Activated naive CD4-positive, alpha-beta T cell treated with anti-CD3 and anti-CD28 coated beads for 36 hours (primary cell): ENCODE data around the gene WDSUB1. TPM values are rescaled to one million over a fixed set of nuclear protein-coding genes. Genes with fewer than 3 reads are reported as not detected.
A peak's percentile ranks its signal among the peaks of the same experiment; 100 is the strongest.

Experiments used
- CTCF ChIA-PET: fragments of 350-600 bp; sonication (Branson Sonifier 250); formaldehyde crosslinking; loops from one replicate; lab custom pipeline; 2021; ENCODE audit warnings: antibody characterized with exemption; lab: Charles Lee
- DNase-seq: peaks from one replicate; pipeline ENCODE4 v3.0.0-alpha.2; 2020
- H3K27ac Mint-ChIP-seq: one replicate; pipeline ENCODE4 v1.8.0; 2021; ENCODE audit warnings: mild to moderate bottlenecking, mixed read lengths
- H3K27me3 Mint-ChIP-seq: one replicate; pipeline ENCODE4 v1.8.0; 2021; ENCODE audit warnings: low read depth, mixed read lengths
- H3K36me3 Mint-ChIP-seq: one replicate; pipeline ENCODE4 v1.8.0; 2021; ENCODE audit warnings: low read depth, mixed read lengths
- H3K4me1 Mint-ChIP-seq: one replicate; pipeline ENCODE4 v1.8.0; 2021; ENCODE audit warnings: low read depth, mixed read lengths
- H3K4me3 Mint-ChIP-seq: one replicate; pipeline ENCODE4 v1.8.0; 2021; ENCODE audit warnings: mild to moderate bottlenecking, moderate library complexity, mixed read lengths
- H3K9me3 Mint-ChIP-seq: one replicate; pipeline ENCODE4 v1.8.0; 2021; ENCODE audit warnings: mixed read lengths
- intact Hi-C: fragments of 100-400 bp; cut with micrococcal nuclease; formaldehyde crosslinking; loops from one replicate; pipeline ENCODE4 v1.15.1; 2023
- total RNA-seq, 2 experiments: library from RNA; stranded (reverse); gene quantifications; one replicate each; pipeline ENCODE4 v1.2.3, GENCODE V29; 2021

Gene WDSUB1
- total RNA-seq, 2 experiments from 2014 or later = 5.6 to 6.6 TPM

GRCh38 chr2:159286709-159287441 lies 372 bp upstream of the WDSUB1 start:
- H3K4me1 Mint-ChIP-seq = peaks cover 26% of the 10 kb centered on the region
- H3K4me3 Mint-ChIP-seq = peak overlapping the region; percentile 87
- H3K36me3 Mint-ChIP-seq = no peaks in the 10 kb centered on the region
- no peaks in the 10 kb centered on the region for H3K9me3 Mint-ChIP-seq
- CTCF ChIA-PET = no interaction called here
- peak overlapping the region; percentile 75 for H3K27ac Mint-ChIP-seq
- no peaks in the 10 kb centered on the region for H3K27me3 Mint-ChIP-seq
- intact Hi-C loops = loop anchor here (1.0 to 5.0 kb wide), 11 partner anchors 135 to 1660 kb away; partner anchors contain the start of genes ACVR1C, BAZ2B, CCDC148 and LY75
- peak; percentile 97 for DNase-seq

DNA sequence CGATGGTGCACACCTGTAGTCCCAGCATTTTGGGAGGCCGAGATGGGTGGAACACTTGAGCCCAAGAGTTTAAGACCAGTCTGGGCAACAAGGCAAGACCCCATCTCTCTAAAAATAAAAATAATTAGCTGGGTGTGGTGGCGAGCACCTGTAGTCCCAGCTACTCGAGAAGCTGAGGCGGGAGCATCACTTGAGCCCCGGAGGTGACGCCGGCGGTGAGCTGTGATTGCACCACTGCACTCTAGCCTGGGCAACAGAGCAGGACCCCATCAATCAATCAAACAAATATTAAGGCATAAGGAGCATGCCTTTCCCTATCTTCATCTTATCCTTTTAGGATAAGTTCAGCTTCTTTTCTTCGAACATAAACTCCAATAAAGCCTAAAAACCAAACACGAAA lies 1.1 kb downstream of the WDSUB1 start:
- CTCF ChIA-PET = interaction anchor here (0.9 to 1.4 kb wide), 2 partner anchors 8 to 383 kb away, joined by 3 read pairs; no protein-coding TSS in a partner anchor
- peak overlapping the region; percentile 73 for H3K4me3 Mint-ChIP-seq
- no peaks in the 10 kb centered on the region for H3K27me3 Mint-ChIP-seq
- H3K27ac Mint-ChIP-seq = no peak overlapping the region
- intact Hi-C loops = loop anchor here (5.0 kb wide), 5 partner anchors 133 to 1658 kb away; partner anchors contain the start of genes ACVR1C, CCDC148 and PKP4
- H3K4me1 Mint-ChIP-seq = peaks cover 18% of the 10 kb centered on the region
- no peaks in the 10 kb centered on the region for H3K9me3 Mint-ChIP-seq
- H3K36me3 Mint-ChIP-seq = peaks cover 4% of the 10 kb centered on the region
- DNase-seq = no peak

- intact Hi-C loops = no loop called here
- DNase-seq = no peak
- H3K27ac Mint-ChIP-seq = no peak overlapping the region
- CTCF ChIA-PET = interaction anchor here (0.6 to 1.2 kb wide), 2 partner anchors 27 to 1121 kb away, joined by 3 to 5 read pairs; no protein-coding TSS in a partner anchor
- peaks cover 8% of the 10 kb centered on the region for H3K36me3 Mint-ChIP-seq
- H3K4me3 Mint-ChIP-seq = no peak overlapping the region
- H3K4me1 Mint-ChIP-seq = peaks cover 14% of the 10 kb centered on the region
- H3K9me3 Mint-ChIP-seq = no peaks in the 10 kb centered on the region
- H3K27me3 Mint-ChIP-seq = no peaks in the 10 kb centered on the region
Observed at GRCh38 chr2:159283529-159283928, 3.0 kb downstream of the WDSUB1 start.

DNA sequence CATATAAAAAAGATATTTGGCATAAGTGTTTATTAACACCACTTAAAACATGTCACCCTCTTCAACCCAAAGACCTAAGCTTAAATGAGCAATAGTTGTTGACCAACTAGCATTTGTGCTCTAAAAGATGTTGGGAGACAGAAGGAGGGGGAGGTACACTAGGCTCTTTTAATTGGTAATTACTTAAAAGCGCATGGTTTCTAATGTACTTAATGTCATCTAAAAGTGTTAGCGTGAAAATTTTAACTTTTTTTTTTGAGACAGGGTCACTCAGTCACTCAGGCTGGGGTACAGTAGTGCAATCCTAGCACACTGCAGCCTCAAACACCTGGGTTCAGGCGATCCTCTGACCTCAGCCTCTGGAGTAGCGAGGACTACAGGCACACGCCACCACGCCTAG lies 5.5 kb downstream of the WDSUB1 start:
- intact Hi-C loops = no loop called here
- Mint-ChIP-seq H3K4me1 (peaks cover 10% of the 10 kb centered on the region), H3K4me3 (no peak overlapping the region), H3K27ac (no peak overlapping the region), H3K9me3 (no peaks in the 10 kb centered on the region), H3K36me3 (peaks cover 8% of the 10 kb centered on the region), H3K27me3 (no peaks in the 10 kb centered on the region)
- CTCF ChIA-PET = no interaction called here
- DNase-seq = no peak

DNA sequence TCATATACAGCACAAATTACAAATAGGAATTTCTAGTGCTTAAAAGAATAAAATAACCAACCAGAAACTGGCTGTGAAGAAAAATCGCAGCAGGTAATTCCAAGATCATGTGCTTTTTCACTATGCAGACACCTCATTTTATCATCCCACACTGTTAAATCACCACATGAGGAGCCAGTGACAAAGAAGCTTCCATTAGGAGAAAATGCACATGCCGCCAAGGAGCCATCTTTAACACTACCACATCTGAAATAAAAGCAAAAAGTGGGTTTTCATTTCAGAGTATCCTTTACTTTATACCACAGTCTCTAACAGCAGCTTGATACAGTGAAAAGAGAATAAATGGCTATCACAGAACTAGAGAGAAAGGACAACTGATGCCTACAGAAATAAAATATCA lies 6.8 kb downstream of the WDSUB1 start:
- no peaks in the 10 kb centered on the region for H3K9me3 Mint-ChIP-seq
- CTCF ChIA-PET = no interaction called here
- DNase-seq = no peak
- peaks cover 4% of the 10 kb centered on the region for H3K4me1 Mint-ChIP-seq
- H3K27me3 Mint-ChIP-seq = no peaks in the 10 kb centered on the region
- no peak overlapping the region for H3K4me3 Mint-ChIP-seq
- no peak overlapping the region for H3K27ac Mint-ChIP-seq
- intact Hi-C loops = no loop called here
- H3K36me3 Mint-ChIP-seq = peaks cover 11% of the 10 kb centered on the region

GRCh38 chr2:159275111-159275510 lies 11.4 kb downstream of the WDSUB1 start:
- Mint-ChIP-seq H3K9me3 (no peaks in the 10 kb centered on the region), H3K4me1 (peaks cover 2% of the 10 kb centered on the region), H3K27ac (no peak overlapping the region), H3K27me3 (no peaks in the 10 kb centered on the region), H3K4me3 (no peak overlapping the region), H3K36me3 (peaks cover 27% of the 10 kb centered on the region)
- DNase-seq = no peak
- intact Hi-C loops = no loop called here
- CTCF ChIA-PET = interaction anchor here (0.6 kb wide), 1 partner anchor 534 kb away, joined by 3 read pairs; no protein-coding TSS in a partner anchor

- Mint-ChIP-seq H3K36me3 (peaks cover 29% of the 10 kb centered on the region), H3K27me3 (no peaks in the 10 kb centered on the region), H3K9me3 (no peaks in the 10 kb centered on the region), H3K27ac (no peak overlapping the region), H3K4me1 (peaks cover 2% of the 10 kb centered on the region), H3K4me3 (no peak overlapping the region)
- intact Hi-C loops = no loop called here
- CTCF ChIA-PET = no interaction called here
- DNase-seq = no peak
Observed at GRCh38 chr2:159272156-159272555, 14.3 kb downstream of the WDSUB1 start.

- H3K36me3 Mint-ChIP-seq = peaks cover 31% of the 10 kb centered on the region
- H3K4me1 Mint-ChIP-seq = peaks cover 2% of the 10 kb centered on the region
- no peak overlapping the region for H3K4me3 Mint-ChIP-seq
- H3K27ac Mint-ChIP-seq = no peak overlapping the region
- CTCF ChIA-PET = interaction anchor here (0.6 kb wide), 1 partner anchor 367 kb away, joined by 6 read pairs; no protein-coding TSS in a partner anchor
- intact Hi-C loops = no loop called here
- no peaks in the 10 kb centered on the region for H3K27me3 Mint-ChIP-seq
- DNase-seq = no peak
- H3K9me3 Mint-ChIP-seq = no peaks in the 10 kb centered on the region
Observed at GRCh38 chr2:159270744-159271379, 15.6 kb downstream of the WDSUB1 start.

GRCh38 chr2:159267921-159268320 lies 18.6 kb downstream of the WDSUB1 start:
- no peak overlapping the region for H3K4me3 Mint-ChIP-seq
- no peaks in the 10 kb centered on the region for H3K27me3 Mint-ChIP-seq
- CTCF ChIA-PET = no interaction called here
- no peaks in the 10 kb centered on the region for H3K9me3 Mint-ChIP-seq
- DNase-seq = no peak
- intact Hi-C loops = no loop called here
- H3K4me1 Mint-ChIP-seq = no peaks in the 10 kb centered on the region
- H3K27ac Mint-ChIP-seq = no peak overlapping the region
- H3K36me3 Mint-ChIP-seq = peaks cover 34% of the 10 kb centered on the region

DNA sequence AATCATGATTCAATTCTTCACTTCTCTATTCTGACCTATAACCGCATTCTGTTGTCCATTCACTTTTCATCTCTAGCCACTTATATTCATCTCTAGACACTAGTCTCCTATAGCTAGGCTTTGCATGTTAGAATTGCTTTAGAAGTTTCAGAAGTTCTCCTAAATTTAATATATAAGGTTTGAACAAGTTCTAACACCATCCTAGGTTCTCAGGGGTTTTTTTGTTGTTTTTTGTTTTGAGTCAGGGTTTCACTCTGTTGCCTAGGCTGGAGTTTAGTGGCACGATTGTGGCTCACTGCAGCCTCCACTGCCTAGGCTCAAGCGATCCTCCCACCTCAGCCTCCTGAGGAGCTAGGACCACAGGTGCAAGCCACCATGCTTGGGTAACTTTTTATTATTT lies 19.9 kb downstream of the WDSUB1 start:
- DNase-seq = no peak
- Mint-ChIP-seq H3K4me1 (no peaks in the 10 kb centered on the region), H3K27ac (no peak overlapping the region), H3K36me3 (peaks cover 30% of the 10 kb centered on the region), H3K27me3 (no peaks in the 10 kb centered on the region), H3K9me3 (no peaks in the 10 kb centered on the region), H3K4me3 (no peak overlapping the region)
- intact Hi-C loops = no loop called here
- CTCF ChIA-PET = no interaction called here

- Mint-ChIP-seq H3K36me3 (peaks cover 20% of the 10 kb centered on the region), H3K27ac (no peak overlapping the region), H3K4me3 (no peak overlapping the region), H3K27me3 (no peaks in the 10 kb centered on the region), H3K4me1 (no peaks in the 10 kb centered on the region), H3K9me3 (no peaks in the 10 kb centered on the region)
- intact Hi-C loops = no loop called here
- no peak for DNase-seq
- CTCF ChIA-PET = interaction anchor here (0.7 kb wide), 1 partner anchor 112 kb away, joined by 4 read pairs; no protein-coding TSS in a partner anchor
Observed at GRCh38 chr2:159265171-159265576, 21.3 kb downstream of the WDSUB1 start.

- H3K27ac Mint-ChIP-seq = no peak overlapping the region
- intact Hi-C loops = no loop called here
- H3K4me1 Mint-ChIP-seq = no peaks in the 10 kb centered on the region
- H3K9me3 Mint-ChIP-seq = no peaks in the 10 kb centered on the region
- CTCF ChIA-PET = interaction anchor here (0.6 kb wide), 2 partner anchors 76 to 342 kb away, joined by 3 read pairs; no protein-coding TSS in a partner anchor
- DNase-seq = no peak
- peaks cover 18% of the 10 kb centered on the region for H3K36me3 Mint-ChIP-seq
- H3K4me3 Mint-ChIP-seq = no peak overlapping the region
- no peaks in the 10 kb centered on the region for H3K27me3 Mint-ChIP-seq
Observed at GRCh38 chr2:159262904-159263303, 23.6 kb downstream of the WDSUB1 start.
